Measurements from ENCODE around the gene CRYBA2. TPM values are rescaled to one million over a fixed set of nuclear protein-coding genes. Genes with fewer than 3 reads are reported as not detected.

Gene CRYBA2
- total RNA-seq, 2 donors from 2014 or later, result 2.6 to 3.5 TPM

DNA sequence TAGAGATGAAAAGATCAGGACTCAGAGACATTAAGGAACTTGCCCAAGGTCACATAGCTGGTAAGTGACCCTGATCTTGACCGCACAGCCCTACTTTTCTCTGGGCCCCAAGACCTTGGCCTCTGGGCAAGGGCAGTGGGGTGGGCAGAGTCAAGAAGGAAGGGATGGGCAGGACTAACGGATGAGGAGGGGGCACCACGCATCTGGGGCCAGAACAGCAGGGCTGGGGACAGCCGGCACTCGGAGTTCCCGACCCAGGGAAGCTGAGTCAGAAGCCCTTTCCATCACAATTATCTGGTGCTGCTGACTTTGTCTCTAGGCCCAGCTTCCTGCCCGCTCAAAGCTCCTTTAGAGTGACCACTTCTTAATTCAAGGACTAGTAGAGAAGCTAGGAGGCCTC lies 33.7 kb upstream of the CRYBA2 start:
- TF ChIP-seq, protein P1, sequence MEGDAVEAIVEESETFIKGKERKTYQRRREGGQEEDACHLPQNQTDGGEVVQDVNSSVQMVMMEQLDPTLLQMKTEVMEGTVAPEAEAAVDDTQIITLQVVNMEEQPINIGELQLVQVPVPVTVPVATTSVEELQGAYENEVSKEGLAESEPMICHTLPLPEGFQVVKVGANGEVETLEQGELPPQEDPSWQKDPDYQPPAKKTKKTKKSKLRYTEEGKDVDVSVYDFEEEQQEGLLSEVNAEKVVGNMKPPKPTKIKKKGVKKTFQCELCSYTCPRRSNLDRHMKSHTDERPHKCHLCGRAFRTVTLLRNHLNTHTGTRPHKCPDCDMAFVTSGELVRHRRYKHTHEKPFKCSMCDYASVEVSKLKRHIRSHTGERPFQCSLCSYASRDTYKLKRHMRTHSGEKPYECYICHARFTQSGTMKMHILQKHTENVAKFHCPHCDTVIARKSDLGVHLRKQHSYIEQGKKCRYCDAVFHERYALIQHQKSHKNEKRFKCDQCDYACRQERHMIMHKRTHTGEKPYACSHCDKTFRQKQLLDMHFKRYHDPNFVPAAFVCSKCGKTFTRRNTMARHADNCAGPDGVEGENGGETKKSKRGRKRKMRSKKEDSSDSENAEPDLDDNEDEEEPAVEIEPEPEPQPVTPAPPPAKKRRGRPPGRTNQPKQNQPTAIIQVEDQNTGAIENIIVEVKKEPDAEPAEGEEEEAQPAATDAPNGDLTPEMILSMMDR (conservative IDR thresholded peaks at IDR 0.05), result no peak

DNA sequence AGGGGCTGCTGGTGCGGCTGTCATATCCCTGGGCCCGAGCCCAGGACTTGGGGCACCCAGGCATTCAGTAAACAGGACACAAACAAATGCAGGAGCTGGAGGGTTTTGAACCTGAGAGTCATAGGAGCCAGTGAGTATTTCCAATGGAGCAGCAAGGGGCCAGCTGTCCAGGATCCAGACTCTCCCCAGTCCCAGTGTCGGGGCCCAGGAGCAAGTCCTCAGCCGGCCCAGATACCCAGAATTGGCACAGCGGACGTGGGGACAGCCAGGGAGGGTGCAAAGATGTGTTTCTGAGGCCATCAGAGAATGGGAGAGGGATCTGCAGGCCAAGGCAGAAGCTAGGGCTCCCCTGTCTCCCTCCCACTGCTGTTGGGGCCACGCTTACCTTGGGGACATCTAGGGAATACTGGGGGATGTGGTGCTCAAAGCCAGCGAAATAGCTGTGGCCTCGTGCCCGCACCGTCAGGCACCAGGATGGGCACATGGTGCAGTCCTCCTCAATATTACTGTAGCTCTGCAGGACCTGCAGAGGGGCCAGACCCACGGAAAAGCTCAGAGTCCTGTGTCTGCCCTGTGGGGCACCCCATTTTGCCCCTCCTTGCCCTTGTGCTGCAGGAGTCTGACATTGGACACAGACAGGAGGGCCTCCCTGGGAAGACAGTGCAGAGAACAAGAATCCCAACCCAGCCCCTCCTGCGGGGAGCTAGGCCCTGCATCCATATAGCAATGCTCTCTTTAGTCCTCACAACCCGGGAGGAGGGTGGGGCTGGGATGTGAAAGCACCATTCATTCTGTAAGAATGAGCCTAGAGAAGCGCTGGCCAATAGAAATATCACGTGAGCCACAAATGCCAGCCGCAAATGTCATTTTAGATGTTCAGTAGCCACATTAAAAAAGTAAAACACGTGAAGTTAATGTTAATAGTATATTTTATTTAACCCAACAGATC lies 32.7 kb upstream of the CRYBA2 start:
- Mint-ChIP-seq H3K27ac (no peak overlapping the region), H3K4me1 (peaks cover 3% of the 10 kb centered on the region), H3K36me3 (ENCODE audit: low read depth) (no peaks in the 10 kb centered on the region), H3K9me3 (no peaks in the 10 kb centered on the region), H3K27me3 (ENCODE audit: insufficient read depth) (peaks cover 11% of the 10 kb centered on the region), H3K4me3 (no peak overlapping the region)
- H3K4me1 ChIP-seq (ENCODE audit: control insufficient read depth, insufficient read depth, low read length), result no peaks in the 10 kb centered on the region
- no peak overlapping the region for H3K9ac ChIP-seq (ENCODE audit: extremely low read depth, low read length, poor library complexity, severe bottlenecking)
- no peak for DNase-seq
- H3K9me3 ChIP-seq (ENCODE audit: control insufficient read depth, low read length), result no peaks in the 10 kb centered on the region
- H3K36me3 ChIP-seq (ENCODE audit: control insufficient read depth, insufficient read depth, low read length), result no peaks in the 10 kb centered on the region
- TF ChIP-seq, protein P1 (conservative IDR thresholded peaks at IDR 0.05), result no peak
- no peak overlapping the region for H3K4me3 ChIP-seq (ENCODE audit: low read length)
- 86 to 91% methylated on average over 9 to 18 of the region's 18 CpGs for WGBS, 2 experiments (ENCODE audit: insufficient coverage in 1 of 2, insufficient read length in 1 of 2)
- H3K27me3 ChIP-seq (ENCODE audit: control insufficient read depth, insufficient read depth, low read length, poor library complexity, severe bottlenecking), result no peaks in the 10 kb centered on the region
- H3K27ac ChIP-seq (ENCODE audit: low read depth, low read length), result no peak overlapping the region

More for the DNA sequence above, 33.7 kb upstream of the CRYBA2 start:
- no peak overlapping the region for H3K9ac ChIP-seq (ENCODE audit: extremely low read depth, low read length, poor library complexity, severe bottlenecking)
- H3K27ac ChIP-seq (ENCODE audit: low read depth, low read length), result no peak overlapping the region
- Mint-ChIP-seq H3K27me3 (ENCODE audit: insufficient read depth) (peaks cover 11% of the 10 kb centered on the region), H3K4me1 (peaks cover 3% of the 10 kb centered on the region), H3K4me3 (no peak overlapping the region), H3K36me3 (ENCODE audit: low read depth) (no peaks in the 10 kb centered on the region), H3K9me3 (no peaks in the 10 kb centered on the region), H3K27ac (no peak overlapping the region)
- H3K27me3 ChIP-seq (ENCODE audit: control insufficient read depth, insufficient read depth, low read length, poor library complexity, severe bottlenecking), result no peaks in the 10 kb centered on the region
- WGBS, 2 experiments (ENCODE audit: insufficient coverage in 1 of 2, insufficient read length in 1 of 2), result 84 to 100% methylated on average over 1 to 7 of the region's 7 CpGs
- no peak overlapping the region for H3K4me3 ChIP-seq (ENCODE audit: low read length)
- DNase-seq, result no peak
- no peaks in the 10 kb centered on the region for H3K9me3 ChIP-seq (ENCODE audit: control insufficient read depth, low read length)
- H3K36me3 ChIP-seq (ENCODE audit: control insufficient read depth, insufficient read depth, low read length), result no peaks in the 10 kb centered on the region
- no peaks in the 10 kb centered on the region for H3K4me1 ChIP-seq (ENCODE audit: control insufficient read depth, insufficient read depth, low read length)

DNA sequence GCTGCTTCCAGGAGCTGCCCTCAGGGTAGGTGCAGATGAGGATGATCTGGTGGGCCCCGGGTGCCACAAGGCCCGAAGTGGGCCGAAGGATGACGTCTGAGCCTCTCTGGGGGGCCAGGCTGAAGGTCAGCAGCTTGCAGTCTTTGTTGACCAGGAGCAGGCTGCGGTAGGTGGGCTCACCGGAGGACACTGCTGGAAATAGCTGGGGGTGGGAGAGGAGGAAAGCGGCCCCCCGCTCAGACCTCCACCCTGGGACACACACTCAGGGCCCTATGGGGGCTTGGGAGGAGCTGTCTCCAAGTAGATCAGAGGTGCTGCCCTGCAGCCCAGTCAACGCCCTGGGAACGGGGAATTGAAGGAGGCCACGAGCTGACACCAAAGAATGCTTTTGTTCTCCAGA lies 30.8 kb upstream of the CRYBA2 start:
- Histone ChIP-seq H3K4me1 (ENCODE audit: control insufficient read depth, insufficient read depth, low read length) (no peaks in the 10 kb centered on the region), H3K36me3 (ENCODE audit: control insufficient read depth, insufficient read depth, low read length) (no peaks in the 10 kb centered on the region), H3K9ac (ENCODE audit: extremely low read depth, low read length, poor library complexity, severe bottlenecking) (no peak overlapping the region), H3K27ac (ENCODE audit: low read depth, low read length) (no peak overlapping the region), H3K9me3 (ENCODE audit: control insufficient read depth, low read length) (no peaks in the 10 kb centered on the region), H3K4me3 (ENCODE audit: low read length) (no peak overlapping the region), H3K27me3 (ENCODE audit: control insufficient read depth, insufficient read depth, low read length, poor library complexity, severe bottlenecking) (peaks cover 6% of the 10 kb centered on the region)
- 91 to 100% methylated on average over 3 to 11 of the region's 11 CpGs for WGBS, 2 experiments (ENCODE audit: insufficient coverage in 1 of 2, insufficient read length in 1 of 2)
- Mint-ChIP-seq H3K36me3 (ENCODE audit: low read depth) (no peaks in the 10 kb centered on the region), H3K27ac (no peak overlapping the region), H3K4me3 (no peak overlapping the region), H3K9me3 (no peaks in the 10 kb centered on the region), H3K27me3 (ENCODE audit: insufficient read depth) (peaks cover 13% of the 10 kb centered on the region), H3K4me1 (no peaks in the 10 kb centered on the region)
- DNase-seq, result no peak
- TF ChIP-seq, protein P1 (conservative IDR thresholded peaks at IDR 0.05), result no peak

All from endodermal cell (in vitro differentiated cells).